Measurements from ENCODE around the gene SBSN.

The SBSN gene

DNA sequence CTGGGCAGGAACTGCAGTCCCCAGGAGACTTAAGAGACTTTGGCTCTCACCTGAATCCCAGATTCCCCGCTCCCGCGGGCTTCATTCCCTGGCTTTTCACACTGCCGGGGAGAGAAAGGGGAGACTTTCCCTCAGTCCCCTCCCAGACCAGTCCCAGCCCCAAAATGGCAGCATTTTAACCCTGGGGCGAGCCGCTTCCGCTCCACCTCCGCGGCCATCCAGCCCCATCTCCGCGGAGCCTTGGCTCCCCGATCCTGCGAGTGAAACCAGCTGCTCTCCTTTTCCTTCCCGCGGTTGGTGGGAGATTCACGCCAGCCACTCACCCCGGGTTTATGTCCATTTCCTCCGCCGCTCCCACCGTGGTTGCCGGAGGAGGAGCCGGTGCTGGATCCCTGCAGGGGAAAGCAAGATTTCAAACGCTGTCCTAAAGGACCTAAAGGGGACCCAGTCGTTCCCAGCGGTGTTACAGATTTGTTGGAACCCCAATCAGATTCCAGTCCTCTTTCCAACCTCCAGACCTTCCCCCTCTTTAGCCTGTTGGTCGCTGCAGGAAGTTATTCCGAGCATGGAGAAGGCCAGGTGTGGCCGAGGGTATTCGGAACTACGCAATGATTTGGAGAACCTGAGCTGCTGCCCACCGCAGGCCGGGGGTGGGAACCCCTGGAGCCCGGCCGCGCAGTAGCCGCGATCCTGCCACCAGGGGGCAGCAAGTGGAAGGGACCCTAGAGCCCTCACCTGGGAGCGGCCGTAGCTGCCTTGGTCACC lies 18.1 kb downstream of the SBSN start:
- peak overlapping the region; percentile 42 for H3K27ac ChIP-seq
- TF ChIP-seq, protein P1, sequence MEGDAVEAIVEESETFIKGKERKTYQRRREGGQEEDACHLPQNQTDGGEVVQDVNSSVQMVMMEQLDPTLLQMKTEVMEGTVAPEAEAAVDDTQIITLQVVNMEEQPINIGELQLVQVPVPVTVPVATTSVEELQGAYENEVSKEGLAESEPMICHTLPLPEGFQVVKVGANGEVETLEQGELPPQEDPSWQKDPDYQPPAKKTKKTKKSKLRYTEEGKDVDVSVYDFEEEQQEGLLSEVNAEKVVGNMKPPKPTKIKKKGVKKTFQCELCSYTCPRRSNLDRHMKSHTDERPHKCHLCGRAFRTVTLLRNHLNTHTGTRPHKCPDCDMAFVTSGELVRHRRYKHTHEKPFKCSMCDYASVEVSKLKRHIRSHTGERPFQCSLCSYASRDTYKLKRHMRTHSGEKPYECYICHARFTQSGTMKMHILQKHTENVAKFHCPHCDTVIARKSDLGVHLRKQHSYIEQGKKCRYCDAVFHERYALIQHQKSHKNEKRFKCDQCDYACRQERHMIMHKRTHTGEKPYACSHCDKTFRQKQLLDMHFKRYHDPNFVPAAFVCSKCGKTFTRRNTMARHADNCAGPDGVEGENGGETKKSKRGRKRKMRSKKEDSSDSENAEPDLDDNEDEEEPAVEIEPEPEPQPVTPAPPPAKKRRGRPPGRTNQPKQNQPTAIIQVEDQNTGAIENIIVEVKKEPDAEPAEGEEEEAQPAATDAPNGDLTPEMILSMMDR (conservative IDR thresholded peaks at IDR 0.05), result peak; percentile 98

DNA sequence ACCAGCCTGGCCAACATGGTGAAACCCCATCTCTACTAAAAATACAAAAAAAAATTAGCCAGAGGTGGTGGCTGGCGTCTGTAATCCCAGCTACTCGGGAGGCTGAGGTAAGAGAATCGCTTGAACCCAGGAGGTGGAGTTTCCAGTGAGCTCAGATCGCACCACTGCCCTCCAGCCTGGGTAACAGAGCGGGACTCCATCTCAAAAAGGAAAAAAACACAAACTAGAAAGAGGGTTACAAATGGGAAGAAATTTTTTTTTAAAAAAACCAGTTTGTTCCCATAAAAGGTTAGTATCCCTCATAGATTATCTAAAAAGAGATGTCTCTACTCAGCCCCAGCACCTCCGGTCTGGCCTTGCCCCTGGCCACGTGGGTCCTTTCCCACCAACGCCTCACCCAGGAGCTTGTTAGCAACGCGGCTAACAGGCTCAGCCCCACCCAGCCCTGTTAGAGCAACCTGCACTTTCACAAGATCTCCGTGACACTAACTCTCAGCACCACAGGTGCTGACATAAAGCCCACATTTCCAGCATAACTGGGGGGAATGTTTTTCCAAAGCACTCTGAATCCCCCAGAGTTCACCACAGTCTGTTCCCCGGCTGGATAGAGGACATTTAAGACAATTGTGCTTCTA lies 19.0 kb downstream of the SBSN start:
- TF ChIP-seq, protein P1 (conservative IDR thresholded peaks at IDR 0.05), result no peak

DNA sequence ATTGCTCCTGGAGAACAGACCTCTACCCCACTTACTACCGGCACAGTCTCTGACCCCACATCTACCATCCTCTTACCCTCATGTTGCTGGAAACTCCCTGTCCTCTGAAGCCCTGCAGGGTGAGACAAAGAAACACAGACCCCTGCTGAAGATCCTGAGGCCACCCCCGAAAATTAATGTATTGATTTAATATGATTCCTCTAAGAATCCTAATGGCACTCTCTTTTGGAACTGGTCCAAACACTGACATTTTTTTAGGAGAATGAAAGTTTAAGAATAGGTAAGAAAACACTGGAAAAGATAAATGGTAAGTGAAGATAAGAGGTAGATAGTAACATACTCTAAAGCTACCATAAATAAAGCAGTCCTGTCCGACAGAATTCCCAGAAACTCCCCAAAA lies 20.0 kb downstream of the SBSN start:
- no peak overlapping the region for H3K27ac ChIP-seq
- TF ChIP-seq, protein P1 (conservative IDR thresholded peaks at IDR 0.05), result no peak

More for the DNA sequence above, 19.0 kb downstream of the SBSN start:
- peak overlapping the region; percentile 42 for H3K27ac ChIP-seq

DNA sequence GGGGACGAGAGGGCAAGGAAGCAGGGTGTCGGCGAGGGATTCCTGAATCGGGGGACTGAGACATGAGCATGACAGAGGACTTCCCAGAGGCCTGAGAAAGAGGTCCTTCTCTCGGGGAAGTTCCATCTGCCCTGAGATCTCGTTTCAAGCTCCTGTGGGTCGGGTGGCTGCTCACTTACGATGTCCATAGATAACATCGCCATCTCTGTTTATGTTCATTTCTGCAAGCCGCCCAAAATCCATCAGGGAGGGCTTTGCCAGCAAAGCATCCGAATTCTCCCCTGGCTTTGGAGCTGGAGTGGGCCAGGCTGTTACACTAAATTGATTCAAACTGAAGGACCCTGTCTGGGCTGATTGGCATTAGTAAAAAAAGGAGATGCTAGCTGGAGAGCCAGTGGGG lies 20.6 kb downstream of the SBSN start:
- TF ChIP-seq, protein P1 (conservative IDR thresholded peaks at IDR 0.05), result no peak
- no peak overlapping the region for H3K27ac ChIP-seq

DNA sequence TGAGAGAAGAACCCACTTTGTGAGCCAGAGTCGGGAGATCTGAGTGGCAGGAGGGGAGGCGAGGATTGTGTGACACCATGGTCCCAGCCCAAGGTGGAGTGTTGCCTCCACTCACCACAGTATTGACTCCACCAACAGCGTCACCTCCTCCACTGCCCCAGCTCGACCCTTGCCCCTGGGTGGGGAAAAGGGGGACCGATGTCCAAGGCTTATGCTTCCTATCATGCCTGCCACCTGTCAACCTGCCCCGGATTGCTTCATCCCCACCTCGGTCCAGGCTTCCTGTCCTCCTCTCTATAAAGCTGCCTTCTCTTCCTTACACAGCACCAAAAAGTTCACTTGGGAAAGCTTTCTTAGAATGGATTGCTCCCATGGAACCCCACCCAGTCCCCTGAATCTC lies 22.1 kb downstream of the SBSN start:
- TF ChIP-seq, protein P1 (conservative IDR thresholded peaks at IDR 0.05), result no peak
- H3K27ac ChIP-seq, result no peak overlapping the region

DNA sequence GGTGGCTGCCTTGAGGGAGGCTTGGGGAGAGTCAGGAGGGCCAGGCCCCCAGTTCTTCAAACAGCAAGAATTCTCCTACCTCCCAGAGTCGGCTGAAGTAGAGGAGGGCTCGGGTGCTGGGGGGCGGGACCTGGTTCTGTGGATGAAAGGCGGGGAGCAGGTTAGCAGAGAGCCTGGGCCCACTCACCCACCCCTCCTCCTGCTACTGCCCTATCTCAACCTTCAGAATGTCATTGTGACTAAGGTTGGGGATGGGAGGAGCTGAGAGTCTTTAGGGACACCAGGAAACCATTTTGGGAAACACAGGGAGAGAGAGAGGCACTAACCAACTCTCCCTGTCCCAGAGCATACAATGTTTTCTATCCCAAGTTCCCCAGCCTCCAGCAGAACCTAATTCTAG lies 25.4 kb downstream of the SBSN start:
- no peak overlapping the region for H3K27ac ChIP-seq
- TF ChIP-seq, protein P1 (conservative IDR thresholded peaks at IDR 0.05), result no peak

DNA sequence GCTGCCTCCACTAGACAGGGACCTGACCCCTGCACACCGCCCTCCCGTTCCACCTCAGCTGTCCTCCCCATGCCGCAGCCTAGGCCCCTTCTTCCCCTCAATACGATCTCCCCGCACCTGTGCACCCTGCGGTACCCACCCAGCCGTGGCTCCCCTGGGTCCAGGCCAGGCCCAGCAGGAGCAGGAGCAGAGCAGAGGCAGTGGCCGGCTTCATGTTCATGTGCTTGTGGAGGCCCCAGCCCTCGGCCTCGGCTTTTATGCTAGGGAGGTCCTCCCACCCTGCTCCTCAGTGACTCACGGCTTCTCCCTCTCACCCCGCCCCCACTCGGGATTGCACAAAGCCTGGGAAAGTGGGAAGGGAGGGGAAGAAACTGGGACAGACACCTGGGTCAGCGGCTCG lies 26.4 kb downstream of the SBSN start:
- TF ChIP-seq, protein P1 (conservative IDR thresholded peaks at IDR 0.05), result no peak

More for the DNA sequence above, 26.4 kb downstream of the SBSN start:
- no peak overlapping the region for H3K27ac ChIP-seq

All from VCaP (cell line).